Measurements from ENCODE around the gene DHRSX. TPM values are rescaled to one million over a fixed set of nuclear protein-coding genes. Genes with fewer than 3 reads are reported as not detected.

DHRSX gene
- total and polyA plus RNA-seq, 9 of the 15 experiments (the other 6 are each of a cell fraction or from before 2014, with no cell fraction given): 0.59 to 11.0 (median 6.2) TPM

GRCh38 chrX:2463973-2464676, 36.7 kb downstream of the DHRSX start (continued):
- TF ChIP-seq ZNF592 (IDR thresholded peaks at IDR 0.05) (peak; percentile 43; the same call in 1 of the 2 replicates), ZNF280A (IDR thresholded peaks at IDR 0.05; ENCODE audit: low read depth, partially characterized antibody) (no peak), BMI1 (IDR thresholded peaks at IDR 0.05; ENCODE audit: low read length) (no peak), HBP1 (CRISPR knock-in tag; IDR thresholded peaks at IDR 0.05) (0 out of 2 replicates have a peak, but pooled peaks have one; percentile 14), ZNF644 (tag; IDR thresholded peaks at IDR 0.05; ENCODE audit: low read depth) (no peak), MLLT1 (IDR thresholded peaks at IDR 0.05) (peak in 1 of 2 experiments; percentile 49; a peak in 1 of 4 replicates), PML (IDR thresholded peaks at IDR 0.05; ENCODE audit: low read length) (peak; percentile 25; the same call in 1 of the 2 replicates), MYNN (IDR thresholded peaks at IDR 0.05) (no peak), MYNN (CRISPR knock-in tag; IDR thresholded peaks at IDR 0.05) (no peak), POLR3G (IDR thresholded peaks at IDR 0.05; ENCODE audit: extremely low read depth, insufficient read length, insufficient replicate concordance) (no peak), PURB (CRISPR knock-in tag; IDR thresholded peaks at IDR 0.05; ENCODE audit: low read depth) (no peak), E2F3 (CRISPR knock-in tag; IDR thresholded peaks at IDR 0.05) (no peak), TAF1 (IDR thresholded peaks at IDR 0.05; ENCODE audit: control insufficient read depth, extremely low read depth, insufficient read depth, low read length, severe bottlenecking) (no peak), ELF4 (CRISPR knock-in tag; IDR thresholded peaks at IDR 0.05) (no peak), CREB1 (IDR thresholded peaks at IDR 0.05) (no peak; the same call in none of the 2 replicates), CREB1 (CRISPR knock-in tag; IDR thresholded peaks at IDR 0.05) (peak; percentile 69), HMGXB4 (CRISPR knock-in tag; IDR thresholded peaks at IDR 0.05) (no peak; the same call in 1 of the 2 replicates), NUFIP1 (IDR thresholded peaks at IDR 0.05; ENCODE audit: partially characterized antibody) (peak; percentile 15)
